ENCODE measurements around the gene UGT1A8.
"Not testable (repeated sequence)": the region's sequence is repeated elsewhere in the genome, so short reads cannot be mapped to it uniquely, and the experiment has no call there.

GRCh38 chr2:233736868-233737653 is 119.6 kb downstream of the UGT1A8 start:
- not testable (repeated sequence) for TF ChIP-seq EZH2 (IDR thresholded peaks at IDR 0.05; ENCODE audit: insufficient read depth, poor library complexity, severe bottlenecking); EZH2phosphoT487 (IDR thresholded peaks at IDR 0.05; ENCODE audit: insufficient read depth, low read depth)

Data from GM23248 (cell line).